Endothelial cell of umbilical vein (primary cell): ENCODE results near the gene TOB2. TPM values are rescaled to one million over a fixed set of nuclear protein-coding genes. Genes with fewer than 3 reads are reported as not detected.

Experiments used
- BruUV-seq: library from RNA; stranded (reverse); fragments of 400-500 nt; replicated peaks from 2 replicates; lab custom pipeline; 2021; lab: Mats Ljungman, UMichigan
- CTCF ChIA-PET: fragments of 300-600, 350-600 bp; sonication (Branson Sonifier 250); formaldehyde crosslinking; loops from one replicate; lab custom pipeline; 2021; ENCODE audit warnings: antibody characterized with exemption, inconsistent platforms; lab: Charles Lee
- POLR2A ChIA-PET: fragments of 300-600, 350-600 bp; sonication (Branson Sonifier 250); formaldehyde crosslinking; loops from one replicate; lab custom pipeline; 2021; ENCODE audit warnings: antibody characterized with exemption, inconsistent platforms; lab: Charles Lee
- DNase-seq: peaks from one replicate; pipeline ENCODE4 v3.0.0-alpha.2; 2011; ENCODE audit warnings: low read depth, low spot score
- FAIRE-seq: peaks from 2 replicates; lab custom pipeline; 2011; peaks lifted over from hg19 to GRCh38; lab: Jason Lieb, UNC
- H2AFZ ChIP-seq: 2 replicates; pipeline ENCODE4 v1.6.0; 2012; ENCODE audit warnings: low read depth, low read length, control low read depth, inconsistent platforms
- H3K27ac ChIP-seq: 2 replicates; pipeline ENCODE4 v1.5.1; 2011; ENCODE audit warnings: low read depth, mild to moderate bottlenecking, control low read depth, low read length, moderate library complexity; ENCODE audit not compliant: insufficient read depth
- H3K27me3 ChIP-seq, 2 experiments: 2 replicates each; pipeline versions ENCODE4 v1.6.0 to v1.6.1; 2011; ENCODE audit warnings: low read length in 2 of 2, mixed read lengths in 1 of 2; ENCODE audit not compliant: control insufficient read depth in 2 of 2, insufficient read depth in 2 of 2
- H3K36me3 ChIP-seq, 2 experiments: 2 replicates in 1 of 2; 3 replicates in 1 of 2; pipeline ENCODE4 v1.5.1; 2011; ENCODE audit warnings: low read length in 2 of 2, mild to moderate bottlenecking in 1 of 2, moderate library complexity in 1 of 2; ENCODE audit not compliant: control insufficient read depth in 2 of 2, insufficient read depth in 2 of 2; ENCODE audit errors: extremely low read depth in 1 of 2
- H3K4me1 ChIP-seq: 3 replicates; pipeline ENCODE4 v1.5.1; 2011; ENCODE audit warnings: mild to moderate bottlenecking, low read length; ENCODE audit not compliant: control insufficient read depth, insufficient read depth; ENCODE audit errors: extremely low read depth
- H3K4me2 ChIP-seq: 2 replicates; pipeline ENCODE4 v1.6.1; 2011; ENCODE audit warnings: low read length, control low read depth, mixed read lengths; ENCODE audit not compliant: insufficient read depth
- H3K4me3 ChIP-seq, 3 experiments: fragments of 200-600 bp in 1 of 3; sonication (generic), shearing (Covaris generic) in 1 of 3; replicated peaks in 1 of 3; 2 replicates each; pipeline ENCODE4 v1.5.1; 2011 to 2016; ENCODE audit warnings: control low read depth in 3 of 3, low read length in 3 of 3, mild to moderate bottlenecking in 2 of 3, inconsistent platforms in 1 of 3, low read depth in 1 of 3, moderate library complexity in 1 of 3; ENCODE audit not compliant: insufficient read depth in 1 of 3
- H3K79me2 ChIP-seq: 2 replicates; pipeline ENCODE4 v1.6.0; 2012; ENCODE audit warnings: low read length, inconsistent platforms; ENCODE audit not compliant: control insufficient read depth, insufficient read depth
- H3K9ac ChIP-seq: replicated peaks from 2 replicates; pipeline ENCODE3; 2011; ENCODE audit warnings: low read length, control low read depth; ENCODE audit not compliant: insufficient read depth; ENCODE audit errors: extremely low read depth
- H3K9me1 ChIP-seq: replicated peaks from 3 replicates; pipeline ENCODE4 v1.6.0; 2011; ENCODE audit warnings: mild to moderate bottlenecking, low read length; ENCODE audit not compliant: control insufficient read depth, insufficient read depth; ENCODE audit errors: extremely low read depth
- H3K9me3 ChIP-seq: replicated peaks from 2 replicates; pipeline ENCODE4 v1.5.1; 2012; ENCODE audit warnings: low read length, inconsistent platforms; ENCODE audit not compliant: control insufficient read depth, insufficient read depth
- H4K20me1 ChIP-seq: replicated peaks from 2 replicates; pipeline ENCODE3; 2011; ENCODE audit warnings: mild to moderate bottlenecking, low read length; ENCODE audit not compliant: control insufficient read depth, insufficient read depth; ENCODE audit errors: extremely low read depth
- EZH2 ChIP-seq: IDR thresholded peaks from 2 replicates; pipeline ENCODE4 v1.6.1; 2012; ENCODE audit warnings: borderline replicate concordance, low read depth, mild to moderate bottlenecking, moderate library complexity, low read length, inconsistent platforms; ENCODE audit not compliant: severe bottlenecking
- FOS ChIP-seq: IDR thresholded peaks from 2 replicates; pipeline ENCODE4 v1.6.1; 2011; ENCODE audit warnings: mild to moderate bottlenecking, low read length, moderate library complexity, borderline replicate concordance; ENCODE audit not compliant: insufficient read depth
- GATA2 ChIP-seq: IDR thresholded peaks from 2 replicates; pipeline ENCODE4 v1.7.0; 2011; ENCODE audit warnings: low read depth, mild to moderate bottlenecking, moderate library complexity, mixed read lengths, low read length; ENCODE audit not compliant: insufficient read length, insufficient read depth
- JUN ChIP-seq: IDR thresholded peaks from 2 replicates; pipeline ENCODE4 v1.6.1; 2011; ENCODE audit warnings: borderline replicate concordance, low read depth; ENCODE audit not compliant: insufficient read length, insufficient read depth
- MAX ChIP-seq: IDR thresholded peaks from 2 replicates; pipeline ENCODE4 v1.6.1; 2011; ENCODE audit not compliant: insufficient read depth, insufficient read length
- MYC ChIP-seq: IDR thresholded peaks from one replicate; pipeline ENCODE4 v1.6.1; 2011; ENCODE audit warnings: mild to moderate bottlenecking, low read depth, low read length
- POLR2A ChIP-seq: IDR thresholded peaks from 2 replicates; pipeline ENCODE4 v1.6.1; 2012; ENCODE audit warnings: low read depth, mild to moderate bottlenecking, control low read depth, low read length
- POLR2AphosphoS5 ChIP-seq: IDR thresholded peaks from 2 replicates; pipeline ENCODE4 v1.6.1; 2012; ENCODE audit warnings: low read depth, mild to moderate bottlenecking, control low read depth, low read length, moderate library complexity; ENCODE audit not compliant: insufficient read depth
- dilution Hi-C: fragments of 300-500 bp; cut with MboI; formaldehyde crosslinking; loops from one replicate; pipeline ENCODE4 v1.15.0; 2019; ENCODE audit warnings: low sequenced_read_pairs; ENCODE audit not compliant: extremely low pct_ligation_motif_present
- intact Hi-C: fragments of 100-400 bp; cut with micrococcal nuclease; formaldehyde crosslinking; loops from one replicate; pipeline ENCODE4 v1.10.0; 2022
- polyA plus RNA-seq, 4 experiments: library from polyadenylated mRNA; depleted of rRNA in 3 of 4; stranded (reverse) in 3 of 4; unstranded in 1 of 4; fragments of >200 nt; gene quantifications; 2 replicates each; pipeline versions ENCODE4 v1.2.1 to v1.2.3, GENCODE V29; 2011 to 2012; ENCODE audit warnings: missing spikeins in 1 of 4
- total RNA-seq: library from RNA; stranded (reverse); gene quantifications from 2 replicates; pipeline ENCODE4 v1.2.3, GENCODE V29; 2021
- TF ChIP-seq, protein P1 (sequence below), 2 donors: IDR thresholded peaks; 1 replicate in 1 of 2; 2 replicates in 1 of 2; pipeline ENCODE4 v1.5.1; 2011; ENCODE audit warnings: low read length in 2 of 2, mild to moderate bottlenecking in 2 of 2, moderate library complexity in 2 of 2, control low read depth in 1 of 2, inconsistent platforms in 1 of 2, low read depth in 1 of 2; ENCODE audit not compliant: insufficient read depth in 1 of 2; ENCODE audit errors: extremely low read depth in 1 of 2

TOB2 gene
- total and polyA plus RNA-seq, 2 donors (not counting 3 experiments of a cell fraction or from before 2014, with no cell fraction given), result 21.7 to 44.7 TPM

GRCh38 chr22:41488076-41488475 is 41.5 kb upstream of the TOB2 start:
- Histone ChIP-seq H3K9me1 (no peaks in the 10 kb centered on the region), H3K9ac (no peak overlapping the region), H3K79me2 (peaks cover 38% of the 10 kb centered on the region), H3K27ac (no peak overlapping the region), H3K27me3 (no peaks in the 10 kb centered on the region), H4K20me1 (no peaks in the 10 kb centered on the region), H3K9me3 (no peaks in the 10 kb centered on the region), H3K4me1 (no peaks in the 10 kb centered on the region), H3K36me3 (no peaks in the 10 kb centered on the region), H3K4me3 (no peak overlapping the region), H3K4me2 (no peak overlapping the region), H2AFZ (no peak overlapping the region)
- TF ChIP-seq MAX, result no peak
- TF ChIP-seq POLR2AphosphoS5, result no peak
- TF ChIP-seq POLR2A, result no peak
- no peak for TF ChIP-seq EZH2
- no peak for TF ChIP-seq FOS
- TF ChIP-seq MYC, result no peak
- TF ChIP-seq JUN, result no peak
- TF ChIP-seq, protein P1, sequence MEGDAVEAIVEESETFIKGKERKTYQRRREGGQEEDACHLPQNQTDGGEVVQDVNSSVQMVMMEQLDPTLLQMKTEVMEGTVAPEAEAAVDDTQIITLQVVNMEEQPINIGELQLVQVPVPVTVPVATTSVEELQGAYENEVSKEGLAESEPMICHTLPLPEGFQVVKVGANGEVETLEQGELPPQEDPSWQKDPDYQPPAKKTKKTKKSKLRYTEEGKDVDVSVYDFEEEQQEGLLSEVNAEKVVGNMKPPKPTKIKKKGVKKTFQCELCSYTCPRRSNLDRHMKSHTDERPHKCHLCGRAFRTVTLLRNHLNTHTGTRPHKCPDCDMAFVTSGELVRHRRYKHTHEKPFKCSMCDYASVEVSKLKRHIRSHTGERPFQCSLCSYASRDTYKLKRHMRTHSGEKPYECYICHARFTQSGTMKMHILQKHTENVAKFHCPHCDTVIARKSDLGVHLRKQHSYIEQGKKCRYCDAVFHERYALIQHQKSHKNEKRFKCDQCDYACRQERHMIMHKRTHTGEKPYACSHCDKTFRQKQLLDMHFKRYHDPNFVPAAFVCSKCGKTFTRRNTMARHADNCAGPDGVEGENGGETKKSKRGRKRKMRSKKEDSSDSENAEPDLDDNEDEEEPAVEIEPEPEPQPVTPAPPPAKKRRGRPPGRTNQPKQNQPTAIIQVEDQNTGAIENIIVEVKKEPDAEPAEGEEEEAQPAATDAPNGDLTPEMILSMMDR (IDR thresholded peaks at IDR 0.05; ENCODE audit: extremely low read depth in 1 of 2, insufficient read depth in 1 of 2, low read depth in 1 of 2, low read length in 2 of 2), result no peak
- no peak for TF ChIP-seq GATA2
- dilution Hi-C loops, result no loop called here
- POLR2A ChIA-PET, result no interaction called here
- BruUV-seq, result no TSS peak
- DNase-seq (no peak), FAIRE-seq (no peak)
- CTCF ChIA-PET, result interaction anchor here (1.2 to 1.7 kb wide), 2 partner anchors 29 to 39 kb away, joined by 3 to 6 read pairs; no protein-coding TSS in a partner anchor
- intact Hi-C loops, result no loop called here
